Astrocyte of the cerebellum (primary cell): ENCODE results near the gene OVOL1.

Source experiments
- DNase-seq: peaks from one replicate; pipeline ENCODE4 v3.0.0-alpha.2; 2011; ENCODE audit warnings: low read depth
- H3K4me3 ChIP-seq: 2 replicates; pipeline ENCODE4 v1.5.1; 2011; ENCODE audit warnings: mild to moderate bottlenecking, low read depth, low read length, moderate library complexity
- CTCF ChIP-seq: IDR thresholded peaks from 2 replicates; pipeline ENCODE4 v1.5.1; 2012; ENCODE audit warnings: low read length, low read depth, moderate library complexity, mild to moderate bottlenecking; ENCODE audit errors: missing control alignments
- in situ Hi-C: cut with HindIII; loops from 2 replicates; pipeline ENCODE4 v1.10.0; 2017; ENCODE audit warnings: low sequenced_read_pairs

The OVOL1 gene

GRCh38 chr11:65806979-65807378 lies 20.1 kb downstream of the OVOL1 start:
- H3K4me3 ChIP-seq, result no peak overlapping the region
- TF ChIP-seq CTCF, result no peak
- DNase-seq, result no peak
- in situ Hi-C loops, result no loop called here

- TF ChIP-seq CTCF, result no peak
- in situ Hi-C loops, result no loop called here
- DNase-seq, result no peak
- H3K4me3 ChIP-seq, result no peak overlapping the region
Measured at GRCh38 chr11:65808744-65809341, 22.0 kb downstream of the OVOL1 start.

GRCh38 chr11:65809496-65809895 lies 22.6 kb downstream of the OVOL1 start:
- no peak for DNase-seq
- in situ Hi-C loops, result no loop called here
- no peak overlapping the region for H3K4me3 ChIP-seq
- TF ChIP-seq CTCF, result no peak

- TF ChIP-seq CTCF, result no peak
- in situ Hi-C loops, result no loop called here
- no peak for DNase-seq
- no peak overlapping the region for H3K4me3 ChIP-seq
Measured at GRCh38 chr11:65810046-65810868, 23.4 kb downstream of the OVOL1 start.

GRCh38 chr11:65811764-65812475 lies 25.1 kb downstream of the OVOL1 start:
- no peak overlapping the region for H3K4me3 ChIP-seq
- in situ Hi-C loops, result no loop called here
- no peak for TF ChIP-seq CTCF
- no peak for DNase-seq

GRCh38 chr11:65814131-65814985 lies 27.5 kb downstream of the OVOL1 start:
- DNase-seq, result no peak
- no peak for TF ChIP-seq CTCF
- H3K4me3 ChIP-seq, result no peak overlapping the region
- in situ Hi-C loops, result no loop called here
